ENCODE data around the gene NFIL3.
"Not testable (repeated sequence)": the region's sequence is repeated elsewhere in the genome, so short reads cannot be mapped to it uniquely, and the experiment has no call there.

Gene NFIL3, protein sequence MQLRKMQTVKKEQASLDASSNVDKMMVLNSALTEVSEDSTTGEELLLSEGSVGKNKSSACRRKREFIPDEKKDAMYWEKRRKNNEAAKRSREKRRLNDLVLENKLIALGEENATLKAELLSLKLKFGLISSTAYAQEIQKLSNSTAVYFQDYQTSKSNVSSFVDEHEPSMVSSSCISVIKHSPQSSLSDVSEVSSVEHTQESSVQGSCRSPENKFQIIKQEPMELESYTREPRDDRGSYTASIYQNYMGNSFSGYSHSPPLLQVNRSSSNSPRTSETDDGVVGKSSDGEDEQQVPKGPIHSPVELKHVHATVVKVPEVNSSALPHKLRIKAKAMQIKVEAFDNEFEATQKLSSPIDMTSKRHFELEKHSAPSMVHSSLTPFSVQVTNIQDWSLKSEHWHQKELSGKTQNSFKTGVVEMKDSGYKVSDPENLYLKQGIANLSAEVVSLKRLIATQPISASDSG

DNA sequence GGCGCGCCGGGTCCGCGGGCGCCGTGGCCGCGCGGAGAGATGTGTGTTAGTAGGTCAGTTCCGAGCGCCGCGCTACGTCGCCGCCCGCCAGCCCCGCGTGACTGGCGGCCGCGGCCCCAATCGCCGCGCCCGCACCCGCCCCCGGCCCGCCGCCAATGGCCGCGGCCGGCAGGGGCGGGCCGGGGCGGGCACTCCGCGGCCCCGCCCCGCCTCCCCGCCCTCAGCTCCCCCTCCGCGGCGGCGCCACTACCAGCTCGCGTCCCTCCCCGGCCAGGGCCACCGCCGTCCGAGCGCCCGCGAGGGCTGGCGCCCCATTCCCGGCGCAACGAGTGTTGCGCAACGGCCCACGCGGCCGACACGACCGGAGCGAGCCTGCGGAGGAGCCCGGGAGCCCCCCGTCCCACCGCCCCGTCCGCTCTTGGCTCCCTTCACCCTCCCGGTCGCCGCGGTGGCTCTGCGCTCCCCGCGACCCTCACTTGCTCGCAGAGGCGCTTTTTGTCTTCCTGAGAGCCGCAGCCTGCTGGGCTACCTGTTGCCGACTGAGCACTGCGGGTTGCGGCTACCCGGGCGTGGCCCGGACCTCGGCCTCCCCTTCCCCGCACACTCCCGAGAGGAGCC, at the start of gene NFIL3:
Gene NFIL3, minus strand, starts transcription at position 48 of the 618 bp plus-strand sequence. CDS start 13,098 bp downstream, outside the sequence.
- DNase-seq (ENCODE audit: low spot score): peak; percentile 87

DNA sequence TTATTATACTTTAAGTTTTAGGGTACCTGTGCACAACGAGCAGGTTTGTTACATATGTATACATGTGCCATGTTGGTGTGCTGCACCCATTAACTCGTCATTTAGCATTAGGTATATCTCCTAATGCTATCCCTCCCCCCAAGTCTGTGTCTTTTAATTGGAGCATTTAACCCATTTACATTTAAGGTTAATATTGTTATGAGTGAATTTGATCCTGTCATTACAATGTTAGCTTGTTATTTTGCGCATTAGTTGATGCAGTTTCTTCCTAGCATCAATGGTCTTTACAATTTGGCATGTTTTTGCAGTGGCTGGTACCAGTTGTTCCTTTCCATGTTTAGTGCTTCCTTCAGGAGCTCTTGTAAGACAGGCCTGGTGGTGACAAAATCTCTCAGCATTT, 47.9 kb upstream of the NFIL3 start:
- not testable (repeated sequence) for DNase-seq (ENCODE audit: low spot score)

DNA sequence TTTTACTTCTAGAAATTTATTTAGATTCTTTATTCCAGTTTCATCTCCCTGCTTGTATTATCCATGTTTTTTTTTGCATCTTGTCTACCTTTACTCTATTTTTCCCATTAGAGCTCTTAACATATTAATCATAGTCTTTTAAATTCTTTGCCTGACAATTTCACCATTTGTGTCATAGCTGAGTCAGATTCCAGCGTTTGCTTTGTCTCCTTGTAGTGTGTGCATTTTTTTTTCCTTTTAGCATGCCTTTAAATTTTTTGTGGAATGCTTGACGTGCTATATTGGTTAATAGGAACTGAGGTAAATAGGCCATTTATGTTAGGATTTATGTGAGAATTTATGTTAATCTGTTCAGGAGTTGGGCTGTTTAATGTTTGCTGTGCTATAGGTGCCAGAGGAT, 41.8 kb upstream of the NFIL3 start:
- no peak for DNase-seq (ENCODE audit: low spot score)

DNA sequence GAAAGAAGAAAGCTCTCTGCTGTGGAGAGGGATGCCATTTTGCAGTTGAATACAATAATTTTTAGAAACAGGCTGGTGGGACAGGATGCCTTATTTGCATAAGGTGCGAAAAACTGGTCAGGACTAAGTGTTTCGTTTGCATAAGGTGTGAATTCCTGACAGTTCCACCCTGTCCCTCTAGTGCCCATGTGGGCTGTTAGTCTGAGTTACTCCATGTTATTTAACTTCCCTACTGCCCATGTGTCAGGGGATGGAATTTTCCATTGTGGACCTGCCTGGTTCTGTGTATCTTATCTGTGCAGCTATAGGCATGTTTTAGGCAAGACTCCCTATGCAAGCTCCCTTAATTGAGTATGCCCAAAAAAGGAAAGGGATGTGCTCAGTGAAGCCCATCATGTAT, 35.3 kb upstream of the NFIL3 start:
- DNase-seq (ENCODE audit: low spot score): no peak

DNA sequence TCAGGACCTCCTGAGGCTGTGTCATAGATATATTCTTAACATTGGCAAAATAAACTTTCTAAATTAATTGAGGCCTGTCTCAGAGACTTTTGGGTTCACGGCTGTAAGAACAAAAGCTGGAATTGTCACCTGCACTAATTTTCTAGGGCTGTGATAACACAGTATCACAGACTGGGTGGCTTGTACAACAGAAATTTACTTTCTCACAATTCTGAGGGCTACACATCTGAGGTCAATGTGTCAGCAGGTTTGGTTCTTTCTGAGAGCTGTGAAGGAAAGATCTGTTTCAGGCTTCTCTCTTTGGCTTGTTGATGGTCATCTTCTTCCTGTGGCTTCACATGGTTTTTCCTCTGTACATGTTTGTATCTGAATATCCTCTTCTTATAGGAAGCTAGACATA, 29.2 kb upstream of the NFIL3 start:
- no peak for DNase-seq (ENCODE audit: low spot score)

DNA sequence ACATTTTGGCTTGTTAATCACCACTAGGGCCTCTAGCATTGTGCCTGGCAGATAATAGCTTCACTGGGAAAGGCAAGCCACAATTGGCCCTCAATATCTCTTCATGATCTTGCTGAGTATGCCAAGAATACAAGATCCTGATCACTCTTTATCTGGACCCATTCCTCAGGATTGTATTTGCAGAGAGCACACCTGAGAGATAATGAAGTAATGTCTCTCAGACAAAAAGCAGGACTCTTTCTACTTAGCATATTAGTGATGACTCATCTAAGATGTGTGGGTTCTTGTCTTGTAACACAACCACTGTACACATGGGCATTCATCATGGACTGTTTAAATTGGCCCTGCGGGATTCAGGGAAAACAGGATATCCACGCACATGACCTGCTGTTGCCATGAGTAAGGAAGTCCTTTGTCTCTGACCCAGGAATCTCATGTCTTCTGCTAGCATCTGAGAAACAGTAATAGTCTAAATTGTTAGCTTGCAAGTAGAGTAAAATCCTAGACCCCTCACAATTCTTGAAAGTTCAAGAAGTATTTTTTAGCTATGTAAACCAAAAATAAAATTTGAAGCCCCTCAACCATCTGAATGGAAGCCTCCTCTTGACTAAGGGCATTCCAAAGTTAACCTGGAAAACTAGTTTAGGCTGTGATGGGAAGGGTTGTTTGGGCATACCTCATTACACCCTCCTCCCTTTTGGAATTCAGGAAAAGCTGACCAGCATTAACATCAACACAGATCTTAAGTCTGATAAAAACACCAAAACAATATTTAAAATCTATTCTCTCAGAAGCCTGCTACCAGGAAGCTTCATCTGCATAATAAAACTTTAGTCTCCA, 28.0 kb upstream of the NFIL3 start:
- DNase-seq (ENCODE audit: low spot score): no peak

DNA sequence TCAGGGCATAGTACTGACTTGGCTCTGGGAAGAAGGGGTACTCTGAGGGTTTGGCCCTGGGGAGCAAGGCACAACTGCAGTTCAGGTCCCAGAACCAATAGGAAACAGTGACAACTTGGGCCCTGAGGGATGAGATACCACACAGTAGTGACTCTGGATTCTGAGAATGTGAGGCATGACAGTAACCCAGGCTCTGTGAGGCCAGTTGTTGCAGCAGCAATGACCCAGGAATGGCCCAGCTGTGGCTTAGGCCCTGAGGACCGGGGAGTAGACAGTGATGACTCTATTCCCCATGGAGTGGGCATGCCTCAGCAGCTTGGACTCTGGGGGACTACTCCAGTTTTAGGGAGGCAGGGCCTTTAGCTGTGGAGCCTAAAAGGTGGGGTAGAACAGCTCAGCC, 21.5 kb upstream of the NFIL3 start:
- DNase-seq (ENCODE audit: low spot score): no peak

DNA sequence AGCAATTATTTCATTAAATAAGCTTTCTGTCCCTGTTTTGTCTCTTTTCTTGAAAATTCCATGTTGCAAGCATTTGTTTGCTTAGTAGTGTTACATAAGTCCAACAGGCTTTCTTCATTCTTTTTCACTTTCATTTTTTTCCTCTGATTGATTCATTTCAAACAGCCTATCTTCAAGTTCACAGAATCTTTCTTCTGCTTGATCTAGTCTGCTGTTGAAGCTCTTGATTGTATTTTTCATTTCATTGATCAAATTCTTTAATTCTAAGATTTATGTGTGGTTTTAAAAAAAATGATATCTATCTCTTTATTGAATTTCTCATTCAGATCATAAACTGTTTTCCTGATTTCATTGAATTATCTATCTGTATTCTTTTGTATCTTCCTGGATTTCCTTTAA, 20.4 kb upstream of the NFIL3 start:
- DNase-seq (ENCODE audit: low spot score): no peak

DNA sequence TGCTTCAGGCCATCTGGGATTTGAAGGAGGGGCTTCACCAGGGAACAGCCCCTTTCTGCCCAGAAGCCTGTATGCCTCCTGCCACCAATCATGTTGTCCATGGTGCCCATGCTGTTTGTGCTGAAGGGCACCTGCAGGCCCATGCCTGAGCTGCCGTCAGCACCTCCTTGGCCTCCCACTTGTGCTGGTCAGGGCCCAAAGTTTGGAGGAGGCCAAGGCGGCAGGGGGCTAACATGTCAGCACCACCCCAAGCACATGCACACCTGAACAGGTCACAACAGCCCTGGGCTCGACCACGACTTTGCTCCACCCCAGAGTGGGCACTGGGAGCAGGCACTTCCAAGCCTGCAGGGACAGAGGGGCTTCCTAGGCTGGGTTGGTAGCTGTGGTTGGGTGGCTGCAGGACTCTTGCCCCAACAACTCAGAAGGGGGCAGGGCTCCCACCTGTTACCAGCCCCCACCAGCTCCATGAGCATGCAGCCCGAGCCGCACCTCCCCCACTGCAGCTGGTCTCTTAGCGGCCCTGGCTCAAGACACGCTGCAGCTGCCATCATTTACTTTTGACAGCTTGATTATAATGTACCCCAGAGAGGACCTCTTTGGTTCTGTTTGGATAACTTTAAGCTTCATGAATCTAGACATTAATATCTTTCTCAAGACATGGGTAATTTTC, 19.8 kb upstream of the NFIL3 start:
- DNase-seq (ENCODE audit: low spot score): no peak

DNA sequence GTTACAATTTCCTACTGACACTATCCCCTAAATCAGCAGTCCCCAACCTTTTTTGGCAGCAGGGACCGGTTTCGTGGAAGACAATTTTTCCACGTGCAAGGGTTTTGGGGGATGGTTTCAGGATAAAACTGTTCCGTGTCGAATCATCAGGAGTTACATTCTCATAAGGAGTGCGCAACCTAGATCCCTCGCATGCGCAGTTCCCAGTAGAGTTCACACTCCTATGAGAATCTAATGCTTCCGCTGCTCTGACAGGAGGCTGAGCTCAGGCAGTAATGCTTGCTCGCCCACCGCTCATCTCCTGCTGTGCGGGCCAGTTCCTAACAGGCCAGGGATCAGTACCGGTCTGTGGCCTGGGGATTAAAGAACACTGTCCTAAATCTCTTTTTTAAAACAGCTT, 13.2 kb upstream of the NFIL3 start:
- DNase-seq (ENCODE audit: low spot score): no peak

DNA sequence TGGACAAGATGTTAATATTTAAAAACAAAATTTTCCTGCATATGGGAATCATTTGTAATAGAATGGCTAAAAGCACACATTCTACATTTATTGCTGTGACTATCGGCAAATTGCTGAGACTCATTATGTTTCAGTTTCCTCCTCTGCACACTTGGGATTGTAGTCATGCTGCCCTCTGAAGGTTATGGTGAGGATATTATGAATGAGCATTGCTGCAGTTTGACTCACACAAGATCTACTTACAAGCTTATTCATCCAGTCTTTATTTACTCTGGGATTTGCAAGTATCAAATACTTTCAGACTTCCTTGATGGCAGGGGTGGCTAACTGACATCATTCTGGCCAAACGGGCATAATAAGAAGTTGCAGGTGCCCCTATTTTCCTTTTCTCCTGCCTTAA, 9.5 kb upstream of the NFIL3 start:
- no peak for DNase-seq (ENCODE audit: low spot score)

DNA sequence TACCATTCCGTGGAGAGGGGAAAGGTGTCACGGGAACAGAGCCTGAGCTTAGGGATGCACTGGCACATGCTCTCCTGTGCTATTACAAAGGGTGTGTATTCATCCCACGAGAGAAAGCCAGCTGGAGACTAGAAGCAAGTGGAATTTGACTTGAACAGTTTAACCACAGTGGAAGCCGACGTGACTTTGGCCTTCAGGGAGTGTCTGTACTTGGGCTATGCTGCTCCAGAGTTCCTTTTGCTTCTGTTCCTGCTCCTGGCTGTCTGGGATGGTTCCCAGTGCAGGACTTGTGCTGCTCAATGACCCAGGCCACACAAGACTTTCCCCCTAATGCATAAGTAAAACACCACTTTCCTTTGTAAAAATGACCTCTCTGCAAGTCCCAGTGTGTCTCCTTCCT, 7.9 kb upstream of the NFIL3 start:
- no peak for DNase-seq (ENCODE audit: low spot score)

DNA sequence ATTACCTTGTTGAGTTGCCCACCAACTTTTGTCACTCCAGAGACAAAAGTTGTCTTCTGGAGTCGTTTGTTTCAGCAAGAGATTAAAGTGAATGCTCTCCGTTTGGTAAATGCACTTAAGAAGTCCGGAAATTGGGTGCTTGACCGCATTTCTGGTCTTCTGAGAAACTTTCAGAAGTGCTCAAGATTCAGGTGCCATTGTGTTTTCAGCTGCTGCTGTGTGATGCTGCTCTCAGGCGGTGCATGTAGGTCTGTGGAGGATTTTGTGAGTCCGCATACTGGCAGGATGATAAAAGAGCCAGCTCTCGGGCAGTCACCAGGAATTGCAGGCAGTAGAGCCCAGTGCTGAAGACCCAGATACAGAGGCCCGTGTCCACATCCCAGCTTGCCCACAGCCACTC, 5.9 kb upstream of the NFIL3 start:
- DNase-seq (ENCODE audit: low spot score): no peak

DNA sequence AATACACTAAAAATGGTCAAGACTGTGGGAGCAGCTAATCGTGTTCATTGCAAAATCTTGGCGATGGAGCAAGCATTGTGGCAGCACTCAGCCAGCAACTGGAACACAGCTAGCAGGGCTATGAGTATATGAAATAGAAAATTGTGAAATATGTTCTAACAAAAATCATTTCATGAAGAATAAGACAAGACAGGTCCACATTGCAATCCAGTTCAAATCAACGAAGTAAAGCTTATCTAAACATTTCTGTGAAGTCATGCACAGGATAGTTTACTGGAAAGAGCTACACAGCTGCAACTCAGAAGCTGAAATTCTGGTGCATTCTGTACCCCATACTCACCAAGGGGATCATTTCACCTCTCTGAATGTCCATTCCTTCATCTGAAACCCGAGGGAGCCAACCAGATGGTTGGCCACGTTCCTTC, 5.3 kb upstream of the NFIL3 start:
- DNase-seq (ENCODE audit: low spot score): no peak

DNA sequence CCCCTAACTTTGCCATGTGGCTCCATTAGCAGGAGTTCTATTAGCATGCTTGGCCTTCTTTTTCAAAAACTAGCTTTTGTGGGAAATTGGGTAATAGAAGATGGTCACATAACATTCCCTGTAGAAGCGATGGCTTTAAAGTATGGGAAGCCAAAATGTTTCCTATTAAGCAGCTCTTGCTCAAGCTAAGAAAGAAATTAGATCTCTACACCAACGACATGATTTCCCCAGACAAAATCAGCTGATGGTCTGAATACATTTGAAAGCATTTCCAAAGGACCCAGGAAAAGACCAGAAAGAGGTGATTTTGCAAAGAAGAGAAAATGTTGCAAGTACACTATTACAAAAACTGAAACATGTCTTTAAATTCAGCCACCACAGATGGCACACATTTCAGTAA, 4.8 kb upstream of the NFIL3 start:
- no peak for DNase-seq (ENCODE audit: low spot score)

DNA sequence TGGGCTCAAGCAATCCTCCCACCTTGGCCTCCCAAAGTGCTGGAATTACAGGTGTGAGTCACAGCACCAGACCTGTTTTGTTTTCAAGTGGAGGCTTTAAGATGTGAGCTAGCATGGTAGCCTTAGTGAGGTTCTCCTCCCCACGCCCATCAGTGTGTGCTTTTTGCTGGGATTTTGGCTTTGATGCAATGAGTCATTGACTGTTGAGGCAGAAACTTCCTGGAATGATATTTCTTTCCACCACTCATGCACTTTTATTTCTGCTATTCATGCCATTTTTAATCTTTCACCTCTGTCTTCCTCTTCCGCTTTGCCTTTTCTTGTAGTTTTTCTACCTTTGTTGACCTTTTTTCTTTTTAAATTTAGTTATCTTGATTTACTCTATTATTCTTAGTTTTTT, 4.2 kb upstream of the NFIL3 start:
- DNase-seq (ENCODE audit: low spot score): no peak

DNA sequence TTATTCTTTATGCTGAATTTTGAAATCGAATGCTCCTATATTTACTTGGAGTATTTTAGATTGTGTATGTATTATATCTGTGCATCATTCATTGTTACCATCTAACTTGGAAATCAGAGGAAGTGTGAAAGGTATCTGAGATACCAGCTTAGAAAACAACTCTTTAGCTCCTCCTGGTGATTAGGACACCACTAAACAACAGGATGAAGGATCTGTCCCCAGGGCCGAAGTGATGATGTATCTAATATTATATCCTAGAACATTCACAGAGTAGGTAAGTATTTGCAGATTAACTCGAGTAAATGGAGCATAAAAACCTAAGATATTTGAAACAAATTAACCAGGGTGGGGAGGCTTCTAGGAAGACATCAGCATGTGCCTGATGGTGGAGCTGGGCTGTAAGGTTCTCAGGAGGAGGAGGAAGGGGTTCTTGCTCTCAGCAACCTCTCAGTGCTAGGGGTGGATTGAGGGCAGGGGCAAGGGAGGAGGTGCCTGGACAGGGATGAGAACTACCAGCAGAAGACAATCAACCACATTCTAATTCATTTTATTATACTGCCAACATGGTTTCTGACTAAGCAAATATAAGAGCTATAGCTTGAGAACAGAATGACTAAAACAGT, 2.6 kb upstream of the NFIL3 start:
- peak; percentile 67 for DNase-seq (ENCODE audit: low spot score)

DNA sequence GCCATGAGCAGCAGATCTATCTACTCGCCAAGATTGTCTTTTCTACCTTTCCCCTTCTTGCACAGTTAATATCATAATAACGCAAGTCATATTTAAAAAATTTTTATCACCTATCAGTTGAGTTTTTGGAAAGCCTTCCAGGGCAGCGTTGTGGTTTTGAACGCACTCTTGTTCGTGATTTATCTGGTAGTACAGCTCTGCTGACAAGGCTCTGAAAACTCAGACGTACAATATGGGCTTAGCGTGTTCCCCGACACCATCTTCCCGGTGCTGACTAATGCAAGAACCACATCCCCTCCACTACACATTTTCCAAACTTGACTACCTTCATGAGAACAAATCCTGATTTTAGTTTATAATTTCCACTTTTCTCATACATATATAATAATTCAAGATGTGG, 1.6 kb upstream of the NFIL3 start:
- no peak for DNase-seq (ENCODE audit: low spot score)

DNA sequence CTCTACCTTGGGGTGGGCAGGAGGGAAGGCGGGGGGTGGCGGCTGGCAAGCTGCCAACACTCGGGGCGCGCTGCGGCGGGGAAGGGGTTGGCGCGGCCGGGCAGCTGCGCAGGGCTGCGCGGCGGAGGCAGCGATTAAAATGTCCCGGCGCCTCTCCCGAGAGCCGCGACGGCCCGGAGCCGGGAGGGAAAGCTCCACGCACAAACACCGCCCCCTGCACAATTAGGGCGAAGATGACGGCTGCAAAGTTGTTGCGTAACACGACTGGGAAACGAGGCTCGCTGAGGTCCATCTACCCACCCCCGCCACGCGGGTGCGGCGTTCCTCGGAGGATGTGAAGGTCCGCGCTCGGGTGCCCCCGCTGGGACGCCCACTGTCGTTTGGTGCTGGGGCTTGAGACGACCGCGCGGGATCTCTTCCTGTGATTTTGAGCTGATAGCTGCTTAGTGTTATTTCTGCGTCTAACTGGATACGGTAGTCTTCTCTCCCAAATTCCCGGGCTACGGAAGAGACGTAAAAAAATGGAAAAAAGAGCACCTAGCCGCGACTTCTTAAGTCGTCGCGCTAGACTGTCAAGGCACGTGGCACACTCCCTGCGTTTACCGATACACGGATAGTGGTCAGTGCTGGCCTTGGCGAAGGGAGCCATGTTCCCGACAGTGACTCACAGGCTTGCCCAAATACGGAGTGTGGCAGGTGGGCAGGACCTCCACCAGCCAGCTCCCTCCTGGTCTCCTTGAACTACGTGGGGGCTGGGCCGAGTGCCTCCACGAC, 958 bp upstream of the NFIL3 start:
- DNase-seq (ENCODE audit: low spot score): peak; percentile 68

DNA sequence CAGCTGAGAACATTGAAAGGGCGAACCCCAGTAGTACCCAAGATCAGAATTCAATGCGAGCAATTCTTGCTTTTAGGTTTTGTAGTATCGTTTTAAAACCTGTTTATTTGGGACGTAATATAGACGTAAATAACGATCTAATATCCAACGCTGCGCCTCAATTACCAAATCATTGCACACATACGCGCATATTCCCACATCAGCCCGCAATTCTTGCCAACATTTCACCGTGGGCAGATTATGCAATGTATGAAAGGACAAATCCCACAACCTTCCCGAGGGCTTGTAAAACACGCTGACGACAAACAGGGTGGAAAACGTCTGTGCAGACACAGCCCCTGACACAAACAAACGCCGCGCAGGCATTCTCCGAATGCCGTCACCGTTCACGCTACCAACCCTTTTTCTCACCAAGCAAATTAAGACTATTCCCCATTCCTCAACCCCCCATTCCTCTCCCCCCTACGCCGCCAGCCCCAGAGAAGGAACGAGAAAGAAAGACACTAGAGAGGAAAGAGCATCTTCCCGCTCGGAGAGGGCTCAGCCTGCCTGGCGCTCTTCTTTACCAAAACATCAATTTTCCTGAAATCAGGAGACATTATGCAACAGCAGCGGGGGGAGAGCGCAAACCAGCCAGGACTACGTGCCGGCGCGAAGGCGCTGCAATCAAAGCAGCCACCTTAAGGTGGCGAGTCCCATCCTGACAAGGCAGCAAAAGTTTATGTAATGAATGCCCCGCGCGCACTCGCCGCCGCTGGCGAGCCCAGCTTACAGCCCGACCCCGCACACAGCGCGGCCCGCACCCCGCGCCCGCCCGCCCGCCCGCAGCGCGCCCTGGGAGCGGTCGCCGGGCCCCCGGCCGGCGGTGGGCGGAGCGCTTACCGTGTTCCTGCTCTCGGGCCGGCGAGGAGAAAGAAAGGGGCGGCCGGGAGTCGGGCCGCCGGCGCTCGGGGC, 597 bp downstream of the NFIL3 start:
- peak; percentile 70 for DNase-seq (ENCODE audit: low spot score)

All from HuH-7.5 (cell line).